ENCODE measurements around the gene ZMIZ1. TPM values are rescaled to one million over a fixed set of nuclear protein-coding genes. Genes with fewer than 3 reads are reported as not detected.
A peak's percentile ranks its signal among the peaks of the same experiment; 100 is the strongest.

Gene ZMIZ1
- polyA plus RNA-seq, 2 of the 4 experiments (the other 2 are of a cell fraction) = 8.1 to 30.3 TPM

GRCh38 chr10:79183468-79183865 is 114.7 kb downstream of the ZMIZ1 start:
- POLR2A ChIA-PET = interaction anchor here (0.5 to 1.2 kb wide), 5 partner anchors 12 to 578 kb away, joined by 3 to 4 read pairs (median 3); no protein-coding TSS in a partner anchor
- no peak for FAIRE-seq
- TF ChIP-seq PBX3 (IDR thresholded peaks at IDR 0.05) (no peak), RNF2 (IDR thresholded peaks at IDR 0.05; ENCODE audit: borderline replicate concordance, low read depth) (no peak), ZC3H11A (IDR thresholded peaks at IDR 0.05) (no peak), NR3C1 (IDR thresholded peaks at IDR 0.05) (no peak), E2F6 (IDR thresholded peaks at IDR 0.05; ENCODE audit: borderline replicate concordance, low read depth) (no peak), SREBF2 (IDR thresholded peaks at IDR 0.05) (no peak), CBX8 (IDR thresholded peaks at IDR 0.05) (no peak), TFCP2L1 (CRISPR knock-in tag; IDR thresholded peaks at IDR 0.05) (no peak), HOXB13 (CRISPR knock-in tag; IDR thresholded peaks at IDR 0.05; ENCODE audit: low read depth) (no peak), ATOH8 (CRISPR knock-in tag; IDR thresholded peaks at IDR 0.05; ENCODE audit: low read depth) (no peak), HES2 (IDR thresholded peaks at IDR 0.05) (no peak), PHF8 (IDR thresholded peaks at IDR 0.05; ENCODE audit: borderline replicate concordance, low read depth) (no peak), CHD2 (IDR thresholded peaks at IDR 0.05; ENCODE audit: low read length, partially characterized antibody) (no peak), EHF (CRISPR knock-in tag; IDR thresholded peaks at IDR 0.05) (no peak), TP53 (CRISPR knock-in tag; IDR thresholded peaks at IDR 0.05) (no peak), REST (IDR thresholded peaks at IDR 0.05) (no peak), POLR2A (IDR thresholded peaks at IDR 0.05; ENCODE audit: low read length) (no peak)
- Histone ChIP-seq H3K4me2 (peak overlapping the region; percentile 72), H3K4me3 (no peak overlapping the region), H3K9me3 (no peaks in the 10 kb centered on the region), H3K27ac (peak overlapping the region; percentile 81 to 90), H3K4me1 (peaks cover 100% of the 10 kb centered on the region)
- no peak for ATAC-seq
- WGBS (ENCODE audit: missing lambda C conversion rate) = 74% methylated on average over 5 of the region's 5 CpGs
- CTCF ChIA-PET = interaction anchor here (0.6 to 14.2 kb wide), 7 partner anchors 9 to 1136 kb away, joined by 3 to 199 read pairs (median 3); no protein-coding TSS in a partner anchor
- DNase-seq (ENCODE audit: low read depth in 1 of 2, low spot score in 1 of 2) = no peak

- Histone ChIP-seq H3K9me3 (no peaks in the 10 kb centered on the region), H3K4me2 (peak overlapping the region; percentile 72), H3K27ac (peak overlapping the region; percentile 81 to 90), H3K4me3 (no peak overlapping the region), H3K4me1 (peaks cover 100% of the 10 kb centered on the region)
- ATAC-seq (peak; percentile 80 to 85), FAIRE-seq (no peak), DNase-seq (ENCODE audit: low read depth in 1 of 2, low spot score in 1 of 2) (peak; percentile 72 to 83)
- ChIA-PET POLR2A (interaction anchor here (0.5 to 1.1 kb wide), 7 partner anchors 8 to 579 kb away, joined by 3 to 4 read pairs (median 3); no protein-coding TSS in a partner anchor), CTCF (interaction anchor here (1.0 to 14.2 kb wide), 5 partner anchors 8 to 1137 kb away, joined by 3 to 199 read pairs (median 9); no protein-coding TSS in a partner anchor)
- 10% methylated on average over 7 of the region's 7 CpGs for WGBS (ENCODE audit: missing lambda C conversion rate)
- TF ChIP-seq RAD21 (conservative IDR thresholded peaks at IDR 0.05 in 1 of 2, IDR thresholded peaks at IDR 0.05 in 1 of 2) (0 out of 5 replicates have a peak, but pooled peaks of 1 of the 2 experiments have one; percentile 22), HOXB13 (CRISPR knock-in tag; IDR thresholded peaks at IDR 0.05; ENCODE audit: low read depth) (no peak), PBX3 (IDR thresholded peaks at IDR 0.05) (0 out of 2 replicates have a peak, but pooled peaks have one; percentile 18), MAX (IDR thresholded peaks at IDR 0.05) (peak; percentile 86), FOSL2 (IDR thresholded peaks at IDR 0.05) (peak; percentile 84), FOSL2 (CRISPR knock-in tag; IDR thresholded peaks at IDR 0.05) (peak; percentile 91), JUN (IDR thresholded peaks at IDR 0.05) (peak in 1 of 2 experiments; percentile 69; a peak in 3 of 5 replicates), JUNB (IDR thresholded peaks at IDR 0.05) (peak; percentile 43; the same call in 1 of the 2 replicates), CEBPB (IDR thresholded peaks at IDR 0.05) (no peak), ZFP36 (IDR thresholded peaks at IDR 0.05; ENCODE audit: borderline replicate concordance, partially characterized antibody) (peak; percentile 3), ZNF302 (CRISPR knock-in tag; IDR thresholded peaks at IDR 0.05) (no peak), MAFK (IDR thresholded peaks at IDR 0.05; ENCODE audit: partially characterized antibody) (peak; percentile 87)
Observed at GRCh38 chr10:79184145-79184625, 115.4 kb downstream of the ZMIZ1 start.
